H1 (cell line): ENCODE results near the gene ITPRIPL2. TPM values are rescaled to one million over a fixed set of nuclear protein-coding genes. Genes with fewer than 3 reads are reported as not detected.

Source experiments
- CEBPB ChIP-seq: IDR thresholded peaks from 2 replicates; pipeline ENCODE4 v1.6.1; 2012; ENCODE audit warnings: low read depth, low read length
- CREB1 ChIP-seq: IDR thresholded peaks from 2 replicates; pipeline ENCODE4 v1.6.1; 2012; ENCODE audit warnings: inconsistent platforms
- CTBP2 ChIP-seq: IDR thresholded peaks from 2 replicates; pipeline ENCODE4 v1.7.0; 2011; ENCODE audit warnings: borderline replicate concordance, mild to moderate bottlenecking, moderate library complexity, mixed read lengths, low read length; ENCODE audit not compliant: insufficient read depth, insufficient read length
- CTCF ChIP-seq, 3 experiments: IDR thresholded peaks; 1 replicate in 2 of 3; 2 replicates in 1 of 3; pipeline versions ENCODE4 v1.5.1 to v1.6.1; 2011; ENCODE audit warnings: low read length in 3 of 3, mild to moderate bottlenecking in 3 of 3, inconsistent platforms in 2 of 3, low read depth in 1 of 3, moderate library complexity in 1 of 3; ENCODE audit not compliant: insufficient read depth in 1 of 3; ENCODE audit errors: control extremely low read depth in 1 of 3
- EP300 ChIP-seq, 2 experiments: IDR thresholded peaks; 1 replicate in 1 of 2; 2 replicates in 1 of 2; pipeline ENCODE4 v1.6.1; 2011 to 2012; ENCODE audit warnings: low read depth in 2 of 2, low read length in 2 of 2, mild to moderate bottlenecking in 2 of 2, borderline replicate concordance in 1 of 2, inconsistent platforms in 1 of 2, moderate library complexity in 1 of 2
- SRF ChIP-seq: IDR thresholded peaks from 2 replicates; pipeline ENCODE4 v1.6.1; 2011; ENCODE audit warnings: mild to moderate bottlenecking, low read depth, low read length, moderate library complexity
- polyA plus RNA-seq, 7 experiments: library from polyadenylated mRNA; depleted of rRNA in 3 of 7; stranded (reverse) in 5 of 7; unstranded in 2 of 7; fragments of >200 nt in 5 of 7; fragments of 200-250 nt in 2 of 7; gene quantifications; 1 replicate in 5 of 7; 2 replicates in 1 of 7; 4 replicates in 1 of 7; pipeline versions ENCODE4 v1.2.1 to v1.2.3, GENCODE V29; 2011 to 2013; ENCODE audit warnings: missing spikeins in 2 of 7, mixed read lengths in 2 of 7
- total RNA-seq: library from RNA; stranded (reverse); fragmentation: NEBNext Ultra II Directional; extraction: Animal tissue kit (Norgen Biotek cat#: 25700); gene quantifications from 2 replicates; pipeline ENCODE4 v1.2.1, GENCODE V29; 2021
- TF ChIP-seq, protein P1 (sequence below): IDR thresholded peaks from 2 replicates; pipeline ENCODE4 v1.6.1; 2011; ENCODE audit warnings: low read length, improper control_type of control experiment

ITPRIPL2 gene
- total and polyA plus RNA-seq, 2 of the 8 experiments (the other 6 are each of a cell fraction or from before 2014, with no cell fraction given), result 1.1 to 3.4 TPM

DNA sequence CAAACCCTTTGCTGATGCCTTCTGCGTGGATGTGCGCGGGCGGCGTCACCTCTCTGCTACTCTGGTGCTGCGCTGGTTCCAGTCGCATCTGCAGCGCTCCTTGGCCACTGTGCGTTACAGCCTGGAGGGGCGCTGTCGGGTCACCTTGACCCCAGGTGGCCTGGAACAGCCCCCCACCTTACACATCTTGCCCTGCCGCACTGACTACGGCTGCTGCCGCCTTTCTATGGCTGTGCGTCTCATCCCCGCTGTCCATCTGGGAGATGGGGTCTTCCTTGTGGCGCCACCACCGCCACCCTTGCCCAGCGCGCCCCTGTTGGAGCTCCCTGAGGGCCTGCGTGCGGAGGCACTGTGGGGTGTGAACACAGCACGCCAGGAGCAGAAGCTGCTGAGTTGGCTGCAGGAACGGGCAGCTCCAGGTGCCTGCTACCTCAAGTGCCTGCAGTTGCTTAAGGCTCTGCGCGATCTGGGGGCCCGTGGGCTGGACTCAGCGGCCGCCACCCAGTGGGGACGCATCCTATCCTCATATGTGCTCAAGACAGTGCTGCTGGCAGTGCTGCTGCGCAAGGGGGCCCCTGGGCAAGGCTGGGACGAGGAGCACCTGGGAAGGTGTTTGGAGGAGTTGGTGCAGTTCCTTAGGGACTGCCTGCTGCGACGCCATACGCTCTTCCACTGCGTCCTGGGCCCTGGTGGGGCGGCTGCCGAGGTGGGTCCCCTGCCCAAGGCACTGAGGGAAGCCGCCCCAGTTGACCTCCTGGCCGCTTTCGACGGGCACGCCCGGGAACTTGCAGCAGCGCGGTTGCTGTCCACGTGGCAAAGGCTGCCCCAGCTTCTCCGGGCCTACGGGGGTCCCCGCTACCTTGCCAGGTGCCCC lies 1.6 kb downstream of the ITPRIPL2 start (continued):
- TF ChIP-seq CTCF (IDR thresholded peaks at IDR 0.05; ENCODE audit: control extremely low read depth in 1 of 3, insufficient read depth in 1 of 3, low read depth in 1 of 3, low read length in 3 of 3) (peak; percentile 61 to 75 (median 63)), CEBPB (no peak), SRF (no peak), CREB1 (0 out of 2 replicates have a peak, but pooled peaks have one; percentile 31), EP300 (IDR thresholded peaks at IDR 0.05; ENCODE audit: borderline replicate concordance in 1 of 2, low read depth in 2 of 2, low read length in 2 of 2) (no peak), CTBP2 (peak; percentile 49)
- TF ChIP-seq, protein P1, sequence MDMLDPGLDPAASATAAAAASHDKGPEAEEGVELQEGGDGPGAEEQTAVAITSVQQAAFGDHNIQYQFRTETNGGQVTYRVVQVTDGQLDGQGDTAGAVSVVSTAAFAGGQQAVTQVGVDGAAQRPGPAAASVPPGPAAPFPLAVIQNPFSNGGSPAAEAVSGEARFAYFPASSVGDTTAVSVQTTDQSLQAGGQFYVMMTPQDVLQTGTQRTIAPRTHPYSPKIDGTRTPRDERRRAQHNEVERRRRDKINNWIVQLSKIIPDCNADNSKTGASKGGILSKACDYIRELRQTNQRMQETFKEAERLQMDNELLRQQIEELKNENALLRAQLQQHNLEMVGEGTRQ, result no peak
